ENCODE data around the gene THAP12. TPM values are rescaled to one million over a fixed set of nuclear protein-coding genes. Genes with fewer than 3 reads are reported as not detected.

The THAP12 gene
- total RNA-seq, 1 donor = 44.5 TPM

DNA sequence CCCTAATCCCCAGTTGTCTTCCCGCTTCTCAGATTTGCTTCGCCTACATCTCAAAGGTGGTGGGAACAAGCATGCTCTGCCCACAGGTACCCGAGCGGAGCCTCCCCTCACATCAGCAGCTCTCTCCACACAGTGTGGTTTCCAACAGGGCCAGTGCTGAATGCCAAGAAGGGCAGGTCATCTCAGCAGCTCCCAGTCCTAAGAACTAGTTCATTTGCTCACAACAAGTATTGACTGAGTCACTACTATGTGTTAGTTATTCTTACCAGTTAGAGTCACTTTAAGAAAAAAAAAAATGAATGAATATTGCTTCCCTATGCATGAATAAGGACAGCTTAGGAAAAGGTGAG, 66.2 kb downstream of the THAP12 start:
- H4K20me1 ChIP-seq (ENCODE audit: insufficient read depth, low read length) = no peaks in the 10 kb centered on the region
- H3K4me3 ChIP-seq (ENCODE audit: insufficient read depth, low read length) = no peak overlapping the region
- no peaks in the 10 kb centered on the region for H3K79me2 ChIP-seq (ENCODE audit: insufficient read depth, low read length)
- peaks cover 6% of the 10 kb centered on the region for H3K27me3 ChIP-seq (ENCODE audit: insufficient read depth, low read length)
- TF ChIP-seq, protein P1, sequence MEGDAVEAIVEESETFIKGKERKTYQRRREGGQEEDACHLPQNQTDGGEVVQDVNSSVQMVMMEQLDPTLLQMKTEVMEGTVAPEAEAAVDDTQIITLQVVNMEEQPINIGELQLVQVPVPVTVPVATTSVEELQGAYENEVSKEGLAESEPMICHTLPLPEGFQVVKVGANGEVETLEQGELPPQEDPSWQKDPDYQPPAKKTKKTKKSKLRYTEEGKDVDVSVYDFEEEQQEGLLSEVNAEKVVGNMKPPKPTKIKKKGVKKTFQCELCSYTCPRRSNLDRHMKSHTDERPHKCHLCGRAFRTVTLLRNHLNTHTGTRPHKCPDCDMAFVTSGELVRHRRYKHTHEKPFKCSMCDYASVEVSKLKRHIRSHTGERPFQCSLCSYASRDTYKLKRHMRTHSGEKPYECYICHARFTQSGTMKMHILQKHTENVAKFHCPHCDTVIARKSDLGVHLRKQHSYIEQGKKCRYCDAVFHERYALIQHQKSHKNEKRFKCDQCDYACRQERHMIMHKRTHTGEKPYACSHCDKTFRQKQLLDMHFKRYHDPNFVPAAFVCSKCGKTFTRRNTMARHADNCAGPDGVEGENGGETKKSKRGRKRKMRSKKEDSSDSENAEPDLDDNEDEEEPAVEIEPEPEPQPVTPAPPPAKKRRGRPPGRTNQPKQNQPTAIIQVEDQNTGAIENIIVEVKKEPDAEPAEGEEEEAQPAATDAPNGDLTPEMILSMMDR (IDR thresholded peaks at IDR 0.05; ENCODE audit: extremely low read depth, low read depth, low read length) = no peak
- H3K4me1 ChIP-seq (ENCODE audit: insufficient read depth, low read length) = no peaks in the 10 kb centered on the region
- DNase-seq (ENCODE audit: insufficient read length, low spot score, missing footprints) = no peak
- H3K27ac ChIP-seq (ENCODE audit: low read depth, low read length) = no peak overlapping the region
- no peaks in the 10 kb centered on the region for H3K36me3 ChIP-seq (ENCODE audit: insufficient read depth, low read length)
- no peak overlapping the region for H2AFZ ChIP-seq (ENCODE audit: low read length)
- H3K4me2 ChIP-seq (ENCODE audit: insufficient read depth, low read length) = no peak overlapping the region
- H3K9me3 ChIP-seq (ENCODE audit: low read depth, low read length) = no peaks in the 10 kb centered on the region

DNA sequence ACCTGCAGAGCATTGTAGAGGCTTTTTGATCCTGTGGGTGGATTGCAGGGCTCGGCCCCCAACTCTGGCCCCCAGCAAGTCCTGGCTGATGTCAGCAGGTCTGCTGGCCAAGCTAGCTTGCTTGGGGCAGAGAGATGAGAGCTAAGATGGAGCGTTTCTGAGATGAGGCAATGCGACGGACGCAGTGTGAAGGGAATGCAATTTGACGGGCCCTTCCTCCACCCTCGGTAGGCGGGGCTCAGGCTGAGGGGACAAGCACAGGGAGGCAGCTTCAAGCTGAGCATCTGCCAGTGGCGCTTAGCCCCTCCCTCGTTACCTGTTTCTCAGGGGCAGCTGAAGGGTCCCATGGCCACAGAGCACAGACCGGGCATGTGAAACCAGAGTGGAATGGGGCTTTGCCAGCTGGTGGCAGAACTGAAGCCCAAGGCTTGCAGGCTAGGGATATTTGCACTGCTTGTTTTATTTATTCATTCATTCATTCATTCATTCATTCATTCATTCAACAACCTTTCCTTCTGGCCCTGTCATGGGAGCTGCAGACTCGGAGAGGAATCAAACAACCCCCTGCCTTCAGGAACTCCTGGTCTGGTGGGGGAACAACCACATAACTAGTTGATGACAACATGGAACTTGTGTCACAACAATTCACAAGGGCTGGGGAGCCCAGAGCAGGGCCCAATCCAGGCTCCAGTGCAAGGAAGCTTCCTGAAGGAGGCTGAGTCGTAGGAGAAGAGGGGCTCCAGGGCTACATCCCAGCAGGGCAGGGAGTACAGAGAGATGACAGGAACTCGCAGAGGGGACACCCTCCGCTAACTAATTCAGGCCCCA, 66.8 kb downstream of the THAP12 start:
- DNase-seq (ENCODE audit: insufficient read length, low spot score, missing footprints) = no peak
- H4K20me1 ChIP-seq (ENCODE audit: insufficient read depth, low read length) = no peaks in the 10 kb centered on the region
- TF ChIP-seq, protein P1 (IDR thresholded peaks at IDR 0.05; ENCODE audit: extremely low read depth, low read depth, low read length) = no peak

DNA sequence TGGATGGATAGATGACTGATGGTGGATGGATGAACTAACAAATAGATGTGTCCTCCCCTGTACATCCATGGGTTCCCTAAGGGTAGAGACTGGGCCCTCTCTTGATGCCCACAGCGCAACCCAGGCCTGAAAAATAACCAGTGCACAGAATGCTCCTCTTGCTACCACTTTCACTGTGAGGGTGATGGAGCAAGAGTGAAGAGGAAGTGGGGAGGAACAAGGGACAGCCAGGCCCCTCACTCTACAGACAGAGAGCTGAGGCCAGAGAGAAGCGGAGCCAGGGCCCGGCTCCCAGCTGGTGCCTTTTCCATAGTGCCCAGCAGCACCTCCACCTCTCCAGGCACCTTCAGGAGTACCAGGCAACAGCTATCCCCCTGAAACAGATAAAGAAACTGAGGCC, 67.7 kb downstream of the THAP12 start:
- Histone ChIP-seq H2AFZ (ENCODE audit: low read length) (no peak overlapping the region), H3K4me3 (ENCODE audit: insufficient read depth, low read length) (no peak overlapping the region), H3K27ac (ENCODE audit: low read depth, low read length) (no peak overlapping the region), H3K36me3 (ENCODE audit: insufficient read depth, low read length) (no peaks in the 10 kb centered on the region), H3K9me3 (ENCODE audit: low read depth, low read length) (no peaks in the 10 kb centered on the region), H3K27me3 (ENCODE audit: insufficient read depth, low read length) (peaks cover 11% of the 10 kb centered on the region), H3K4me2 (ENCODE audit: insufficient read depth, low read length) (no peak overlapping the region), H3K4me1 (ENCODE audit: insufficient read depth, low read length) (no peaks in the 10 kb centered on the region), H3K79me2 (ENCODE audit: insufficient read depth, low read length) (no peaks in the 10 kb centered on the region), H4K20me1 (ENCODE audit: insufficient read depth, low read length) (no peaks in the 10 kb centered on the region)
- TF ChIP-seq, protein P1 (IDR thresholded peaks at IDR 0.05; ENCODE audit: extremely low read depth, low read depth, low read length) = no peak
- DNase-seq (ENCODE audit: insufficient read length, low spot score, missing footprints) = no peak

More for the DNA sequence above, 66.8 kb downstream of the THAP12 start:
- H3K27ac ChIP-seq (ENCODE audit: low read depth, low read length) = no peak overlapping the region
- H3K4me2 ChIP-seq (ENCODE audit: insufficient read depth, low read length) = no peak overlapping the region
- no peak overlapping the region for H3K4me3 ChIP-seq (ENCODE audit: insufficient read depth, low read length)
- peaks cover 11% of the 10 kb centered on the region for H3K27me3 ChIP-seq (ENCODE audit: insufficient read depth, low read length)
- no peaks in the 10 kb centered on the region for H3K36me3 ChIP-seq (ENCODE audit: insufficient read depth, low read length)
- H3K79me2 ChIP-seq (ENCODE audit: insufficient read depth, low read length) = no peaks in the 10 kb centered on the region
- H3K4me1 ChIP-seq (ENCODE audit: insufficient read depth, low read length) = no peaks in the 10 kb centered on the region
- no peaks in the 10 kb centered on the region for H3K9me3 ChIP-seq (ENCODE audit: low read depth, low read length)
- no peak overlapping the region for H2AFZ ChIP-seq (ENCODE audit: low read length)

DNA sequence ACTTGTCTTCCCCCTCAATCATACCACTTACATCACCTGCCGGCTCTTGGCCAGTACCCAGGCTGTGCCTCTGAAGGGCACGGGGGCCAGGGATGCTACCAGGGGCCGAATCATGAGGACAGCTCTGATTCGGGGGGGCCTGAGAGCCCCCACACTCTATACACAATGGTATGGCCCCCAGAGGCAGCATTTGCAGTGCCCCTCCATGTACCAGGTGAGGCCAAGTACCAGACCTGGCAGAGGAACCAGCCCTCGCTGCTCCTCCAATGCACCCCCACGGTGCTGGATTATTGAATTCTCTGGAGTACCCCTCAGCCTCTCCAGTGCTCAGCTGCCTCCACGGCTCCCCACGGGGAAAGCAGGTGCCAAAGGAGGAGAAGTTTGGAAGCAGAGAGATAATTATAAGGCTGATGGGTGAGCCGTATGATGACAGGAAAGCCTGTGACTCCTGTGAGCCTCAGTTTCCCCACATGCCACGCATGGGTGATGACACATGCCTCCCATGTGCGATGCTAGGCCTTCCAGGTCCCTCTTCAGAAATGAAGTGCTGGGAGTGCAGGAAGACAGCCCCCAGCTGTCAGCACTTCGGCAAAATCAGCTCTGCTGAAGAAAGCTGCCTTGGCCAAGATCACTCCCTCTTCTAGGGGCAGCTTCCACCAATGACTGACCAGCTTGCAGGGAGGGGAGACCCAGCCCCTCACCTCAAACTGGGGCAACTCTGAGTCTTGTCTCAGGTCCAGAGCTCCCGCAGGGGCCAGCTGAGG, 69.9 kb downstream of the THAP12 start:
- TF ChIP-seq, protein P1 (IDR thresholded peaks at IDR 0.05; ENCODE audit: extremely low read depth, low read depth, low read length) = no peak
- Histone ChIP-seq H3K36me3 (ENCODE audit: insufficient read depth, low read length) (no peaks in the 10 kb centered on the region), H3K79me2 (ENCODE audit: insufficient read depth, low read length) (no peaks in the 10 kb centered on the region), H3K4me1 (ENCODE audit: insufficient read depth, low read length) (no peaks in the 10 kb centered on the region), H3K27me3 (ENCODE audit: insufficient read depth, low read length) (peaks cover 11% of the 10 kb centered on the region), H3K4me2 (ENCODE audit: insufficient read depth, low read length) (no peak overlapping the region), H3K27ac (ENCODE audit: low read depth, low read length) (no peak overlapping the region), H2AFZ (ENCODE audit: low read length) (no peak overlapping the region), H3K4me3 (ENCODE audit: insufficient read depth, low read length) (no peak overlapping the region), H3K9me3 (ENCODE audit: low read depth, low read length) (no peaks in the 10 kb centered on the region), H4K20me1 (ENCODE audit: insufficient read depth, low read length) (no peaks in the 10 kb centered on the region)
- DNase-seq (ENCODE audit: insufficient read length, low spot score, missing footprints) = no peak

Measured in osteoblast (primary cell).